Erythroblast (primary cell): ENCODE data around the gene COA3.

Experiments
- GATA1 ChIP-seq: IDR thresholded peaks from 2 replicates; pipeline ENCODE4 v1.6.1; 2011; ENCODE audit warnings: low read depth, mild to moderate bottlenecking, control low read depth, low read length, moderate library complexity
- POLR2A ChIP-seq: IDR thresholded peaks from 2 replicates; pipeline ENCODE4 v1.6.1; 2011; ENCODE audit warnings: mild to moderate bottlenecking, low read length

GRCh38 chr17:42844761-42845555 is 46.5 kb upstream of the COA3 start:
- no peak for TF ChIP-seq POLR2A
- TF ChIP-seq GATA1: no peak
